SU-DHL-6 (cell line): ENCODE data around the gene BSCL2.

Experiments
- H2AFZ ChIP-seq: fragments of 200-600 bp; sonication (generic); 2 replicates; pipeline ENCODE4 v1.6.1; 2014; ENCODE audit warnings: low read depth, mild to moderate bottlenecking, moderate library complexity, mixed read lengths, antibody characterized with exemption, low read length; ENCODE audit not compliant: severe bottlenecking
- H3F3A ChIP-seq: fragments of 200-600 bp; shearing (Covaris generic); 2 replicates; pipeline ENCODE4 v1.6.0; 2016; ENCODE audit warnings: antibody characterized with exemption, mild to moderate bottlenecking; ENCODE audit not compliant: insufficient read depth
- H3K27ac ChIP-seq: fragments of 200-600 bp; sonication (generic); 2 replicates; pipeline ENCODE4 v1.5.1; 2016; ENCODE audit warnings: low read depth, mild to moderate bottlenecking, low read length, moderate library complexity, mixed read lengths
- H3K27me3 ChIP-seq: fragments of 200-600 bp; sonication (generic), shearing (Covaris generic); 2 replicates; pipeline ENCODE4 v1.6.0; 2014; ENCODE audit warnings: mild to moderate bottlenecking, low read length
- H3K36me3 ChIP-seq: fragments of 200-600 bp; sonication (generic); 2 replicates; pipeline ENCODE4 v1.6.1; 2014; ENCODE audit warnings: mild to moderate bottlenecking, low read length, mixed read lengths
- H3K4me2 ChIP-seq: fragments of 300-600, 200-600 bp; shearing (Covaris generic), sonication (generic); 2 replicates; pipeline ENCODE4 v1.6.0; 2014; ENCODE audit warnings: low read length, low read depth, mild to moderate bottlenecking; ENCODE audit not compliant: poor library complexity, severe bottlenecking
- H3K4me3 ChIP-seq: fragments of 200-600 bp; sonication (generic); 2 replicates; pipeline ENCODE4 v1.5.1; 2014; ENCODE audit warnings: antibody characterized with exemption, low read length, mild to moderate bottlenecking, mixed read lengths; ENCODE audit not compliant: insufficient read depth, poor library complexity, severe bottlenecking
- H3K79me2 ChIP-seq: fragments of 200-600 bp; sonication (generic); 2 replicates; pipeline ENCODE4 v1.6.1; 2014; ENCODE audit warnings: mild to moderate bottlenecking, low read length, moderate library complexity; ENCODE audit not compliant: insufficient read depth
- H3K9ac ChIP-seq: fragments of 200-600 bp; sonication (generic); 2 replicates; pipeline ENCODE4 v1.7.0; 2014; ENCODE audit warnings: mild to moderate bottlenecking, low read length
- H3K9me2 ChIP-seq: fragments of 200-600 bp; sonication (generic); replicated peaks from 2 replicates; pipeline ENCODE4 v1.6.1; 2014; ENCODE audit warnings: low read length; ENCODE audit not compliant: insufficient read depth
- H3K9me3 ChIP-seq: fragments of 200-600 bp; sonication (generic); 2 replicates; pipeline ENCODE4 v1.6.1; 2014; ENCODE audit warnings: low read length, mixed read lengths; ENCODE audit not compliant: insufficient read depth
- H4K20me1 ChIP-seq: fragments of 200-600 bp; sonication (generic); 2 replicates; pipeline ENCODE4 v1.6.1; 2014; ENCODE audit warnings: low read depth, mild to moderate bottlenecking, antibody characterized with exemption, low read length, moderate library complexity, mixed read lengths
- CTCF ChIP-seq: fragments of 200-600 bp; sonication (generic); IDR thresholded peaks from one replicate; pipeline ENCODE4 v1.5.1; 2017; ENCODE audit warnings: antibody characterized with exemption, mild to moderate bottlenecking, low read length, moderate library complexity; ENCODE audit not compliant: insufficient read depth, poor library complexity, severe bottlenecking
- EZH2phosphoT487 ChIP-seq: fragments of 200-600 bp; sonication (generic), shearing (Covaris generic); conservative IDR thresholded peaks from 2 replicates; pipeline ENCODE4 v1.6.1; 2018; ENCODE audit warnings: mild to moderate bottlenecking, antibody characterized with exemption, low read length, moderate library complexity, mixed read lengths

The BSCL2 gene

GRCh38 chr11:62649486-62649885 lies 57.7 kb downstream of the BSCL2 start:
- Histone ChIP-seq H3F3A (peaks cover 4% of the 10 kb centered on the region), H3K9me2 (no peaks in the 10 kb centered on the region), H2AFZ (no peak overlapping the region), H3K36me3 (no peaks in the 10 kb centered on the region), H3K9ac (no peak overlapping the region), H3K9me3 (no peaks in the 10 kb centered on the region), H3K79me2 (peaks cover 41% of the 10 kb centered on the region), H3K27me3 (no peaks in the 10 kb centered on the region), H3K4me2 (no peak overlapping the region), H3K4me3 (no peak overlapping the region), H4K20me1 (no peaks in the 10 kb centered on the region), H3K27ac (no peak overlapping the region)
- no peak for TF ChIP-seq CTCF
- TF ChIP-seq EZH2phosphoT487: no peak

- H3K9me2 ChIP-seq: no peaks in the 10 kb centered on the region
- H3K27me3 ChIP-seq: no peaks in the 10 kb centered on the region
- H3K36me3 ChIP-seq: no peaks in the 10 kb centered on the region
- H3K79me2 ChIP-seq: peaks cover 46% of the 10 kb centered on the region
- no peak for TF ChIP-seq CTCF
- TF ChIP-seq EZH2phosphoT487: no peak
- H3K9ac ChIP-seq: no peak overlapping the region
- no peaks in the 10 kb centered on the region for H3K9me3 ChIP-seq
- H3K4me2 ChIP-seq: no peak overlapping the region
- H4K20me1 ChIP-seq: no peaks in the 10 kb centered on the region
- no peak overlapping the region for H3K4me3 ChIP-seq
- no peak overlapping the region for H3K27ac ChIP-seq
- peaks cover 4% of the 10 kb centered on the region for H3F3A ChIP-seq
- no peak overlapping the region for H2AFZ ChIP-seq
Observed at GRCh38 chr11:62648967-62649364, 58.3 kb downstream of the BSCL2 start.

- Histone ChIP-seq H3K4me2 (no peak overlapping the region), H3K27me3 (no peaks in the 10 kb centered on the region), H4K20me1 (no peaks in the 10 kb centered on the region), H3K27ac (no peak overlapping the region), H3K9me3 (no peaks in the 10 kb centered on the region), H3K79me2 (peaks cover 52% of the 10 kb centered on the region), H3K9me2 (no peaks in the 10 kb centered on the region), H2AFZ (no peak overlapping the region), H3K36me3 (no peaks in the 10 kb centered on the region), H3F3A (peaks cover 4% of the 10 kb centered on the region), H3K4me3 (no peak overlapping the region), H3K9ac (no peak overlapping the region)
- TF ChIP-seq CTCF (no peak), EZH2phosphoT487 (no peak)
Observed at GRCh38 chr11:62648185-62648966, 58.8 kb downstream of the BSCL2 start.
